ENCODE data around the gene PARVA. TPM values are rescaled to one million over a fixed set of nuclear protein-coding genes. Genes with fewer than 3 reads are reported as not detected.

The PARVA gene
- total and polyA plus RNA-seq, 2 of the 4 experiments (the other 2 are of a cell fraction), result 65.2 to 80.2 TPM

- intact Hi-C loops (cut with micrococcal nuclease) (loop anchor here (1.0 to 5.0 kb wide), 3 partner anchors 127 to 353 kb away; no protein-coding TSS in a partner anchor), in situ Hi-C loops (cut with MboI; ENCODE audit: low sequenced_read_pairs) (loop anchor here (10.0 kb wide), 1 partner anchor 365 kb away; no protein-coding TSS in a partner anchor), dilution Hi-C loops (cut with HindIII; ENCODE audit: low sequenced_read_pairs, unreplicated experiment) (no loop called here)
- Histone ChIP-seq H3K36me3 (ENCODE audit: control insufficient read depth, insufficient read depth, low read length) (no peaks in the 10 kb centered on the region), H4K20me1 (ENCODE audit: insufficient read depth, low read length) (no peaks in the 10 kb centered on the region), H3K27me3 (ENCODE audit: control insufficient read depth, insufficient read depth, low read length) (no peaks in the 10 kb centered on the region), H3K4ac (ENCODE audit: low read depth, low read length) (peak overlapping the region; percentile 99), H3K4me2 (ENCODE audit: low read depth, low read length) (peak overlapping the region; percentile 30), H4K5ac (ENCODE audit: low read depth, low read length) (peak overlapping the region; percentile 87), H3K79me1 (ENCODE audit: low read depth in 1 of 2, low read length in 2 of 2) (peaks cover 0 to 29% of the 10 kb centered on the region in 2 experiments; a peak in 2 of 4 replicates), H3K9ac (ENCODE audit: low read depth, low read length) (peak overlapping the region; percentile 74), H2BK15ac (ENCODE audit: low read depth, low read length) (peak overlapping the region; percentile 100; the same call in 2 of the 3 replicates), H2AK5ac (ENCODE audit: low read depth, low read length) (peak overlapping the region; percentile 99), H3K4me3 (ENCODE audit: insufficient read depth, low read depth, low read length) (no peak overlapping the region), H3K18ac (ENCODE audit: low read depth, low read length) (peak overlapping the region; percentile 98), H3K23ac (ENCODE audit: low read depth, low read length) (peak overlapping the region; percentile 100), H2BK120ac (ENCODE audit: low read depth, low read length) (peak overlapping the region; percentile 99), H2BK5ac (ENCODE audit: low read depth, low read length, poor library complexity, severe bottlenecking) (peak overlapping the region; percentile 95), H3K14ac (replicated peaks; ENCODE audit: low read depth, low read length) (peak overlapping the region; percentile 99), H2AFZ (replicated peaks; ENCODE audit: low read length, poor library complexity) (peak overlapping the region; percentile 84), H2BK20ac (ENCODE audit: low read depth, low read length) (peak overlapping the region; percentile 98), H4K8ac (ENCODE audit: low read depth in 2 of 2, low read length in 2 of 2) (peak overlapping the region; percentile 95 to 98), H3K56ac (ENCODE audit: extremely low read depth, insufficient read depth, low read length) (peak overlapping the region; percentile 98), H3K9me1 (ENCODE audit: insufficient read depth, low read length) (peaks cover 58% of the 10 kb centered on the region), H3K4me1 (ENCODE audit: control insufficient read depth, insufficient read depth, low read length) (peaks cover 42% of the 10 kb centered on the region), H2AK9ac (replicated peaks; ENCODE audit: low read depth, low read length, poor library complexity) (peak overlapping the region; percentile 92), H3K27ac (ENCODE audit: insufficient read depth, low read length) (peak overlapping the region; percentile 95), H3K9me3 (ENCODE audit: control insufficient read depth, insufficient read depth, low read length) (no peaks in the 10 kb centered on the region), H4K91ac (ENCODE audit: insufficient read depth, low read depth, low read length) (peak overlapping the region; percentile 99)
- BruUV-seq (replicated peaks), result no TSS peak
- WGBS, 2 experiments (ENCODE audit: extremely low coverage in 2 of 2, insufficient read length in 1 of 2), result 0% methylated on average over 1 of the region's 4 CpGs; no CpG with 5 or more reads in 1 of the 2 experiments
- TF ChIP-seq FOS (IDR thresholded peaks at IDR 0.05; ENCODE audit: low read depth, low read length) (peak; percentile 95), RCOR1 (IDR thresholded peaks at IDR 0.05; ENCODE audit: insufficient replicate concordance, low read length) (no peak), MXI1 (IDR thresholded peaks at IDR 0.05; ENCODE audit: borderline replicate concordance, low read depth, low read length) (no peak), NFE2L2 (IDR thresholded peaks at IDR 0.05; ENCODE audit: low read depth, low read length) (peak; percentile 92), BHLHE40 (IDR thresholded peaks at IDR 0.05; ENCODE audit: low read depth, low read length) (peak; percentile 59), MAZ (IDR thresholded peaks at IDR 0.05; ENCODE audit: borderline replicate concordance, low read depth, low read length) (no peak), RFX5 (IDR thresholded peaks at IDR 0.05; ENCODE audit: low read depth, low read length) (no peak), CHD1 (IDR thresholded peaks at IDR 0.05; ENCODE audit: low read depth, low read length) (peak; percentile 85; the same call in 1 of the 2 replicates), SMC3 (IDR thresholded peaks at IDR 0.05; ENCODE audit: low read depth, low read length) (peak; percentile 26; the same call in 1 of the 2 replicates), POLR2A (IDR thresholded peaks at IDR 0.05; ENCODE audit: low read depth, low read length) (peak; percentile 83), MAFK (IDR thresholded peaks at IDR 0.05; ENCODE audit: low read depth, low read length) (peak; percentile 56; the same call in 1 of the 2 replicates), RAD21 (IDR thresholded peaks at IDR 0.05; ENCODE audit: low read length) (no peak; the same call in 1 of the 2 replicates), CEBPB (IDR thresholded peaks at IDR 0.05; ENCODE audit: low read depth, low read length) (peak; percentile 69)
- ChIA-PET CTCF (interaction anchor here (1.8 kb wide), 1 partner anchor 13 kb away, joined by 5 read pairs; no protein-coding TSS in a partner anchor), POLR2A (ENCODE audit: unreplicated experiment) (interaction anchor here (2.4 kb wide), 1 partner anchor 134 kb away, joined by 5 read pairs; no protein-coding TSS in a partner anchor)
- peak; percentile 99 for DNase-seq
- peak; percentile 72 for ATAC-seq (ENCODE audit: low read depth)
These were observed 162.2 kb downstream of the PARVA start for GRCh38 chr11:12539572-12539971.
